Right lobe of liver (tissue), 6 donors: ENCODE measurements around the gene YWHAH. TPM values are rescaled to one million over a fixed set of nuclear protein-coding genes. Genes with fewer than 3 reads are reported as not detected.

Experiments used
- ATAC-seq, 4 donors: fragments of 200-7000 bp; cut with Tn5 transposase; one replicate each; pipeline ENCODE4 v1.9.1; 2020; ENCODE audit warnings: mild to moderate bottlenecking in 4 of 4, moderate library complexity in 4 of 4
- DNase-seq, 3 donors: peaks; one replicate each; pipeline ENCODE4 v3.0.0-alpha.2; 2020
- H3K27ac ChIP-seq, 3 donors: fragments of 200-600 bp; one replicate each; pipeline ENCODE4 v1.8.0; 2022
- H3K27me3 ChIP-seq, 2 donors: fragments of 200-600 bp; one replicate each; pipeline ENCODE4 v1.8.0; 2022
- H3K36me3 ChIP-seq, 4 donors: fragments of 200-600 bp; sonication (generic) in 1 of 4; one replicate each; pipeline versions ENCODE4 v1.5.1 to v1.8.0; 2017 to 2022; ENCODE audit warnings: control low read depth in 1 of 4
- H3K4me1 ChIP-seq, 4 donors: fragments of 200-600 bp; sonication (generic) in 1 of 4; one replicate each; pipeline versions ENCODE4 v1.5.1 to v1.8.0; 2017 to 2022; ENCODE audit warnings: control low read depth in 1 of 4
- H3K4me3 ChIP-seq, 3 donors: fragments of 200-600 bp; one replicate each; pipeline ENCODE4 v1.8.0; 2022
- H3K9me3 ChIP-seq, 4 donors: fragments of 200-600 bp; sonication (generic) in 1 of 4; one replicate each; pipeline versions ENCODE4 v1.5.1 to v1.8.0; 2017 to 2022; ENCODE audit warnings: control low read depth in 1 of 4
- CTCF ChIP-seq, 4 donors: fragments of 200-600 bp in 3 of 4; fragments of 450-650 bp in 1 of 4; IDR thresholded peaks; one replicate each; pipeline versions ENCODE4 v1.5.1 to v1.8.0; 2016 to 2022; ENCODE audit warnings: antibody characterized with exemption in 4 of 4, mild to moderate bottlenecking in 2 of 4
- POLR2A ChIP-seq: fragments of 450-650 bp; IDR thresholded peaks from one replicate; pipeline ENCODE4 v1.6.1; 2017; ENCODE audit warnings: antibody characterized with exemption, mild to moderate bottlenecking
- WGBS: methylation state at CpG from one replicate; pipeline ENCODE4 v1.1.6; 2018; ENCODE audit warnings: low coverage, low lambda C conversion rate; ENCODE audit not compliant: insufficient coverage; ENCODE audit errors: missing lambda C conversion rate; 5-methylcytosine and 5-hydroxymethylcytosine counted together
- intact Hi-C, 2 donors: fragments of 100-400 bp; cut with DNase I; formaldehyde crosslinking; loops; one replicate each; pipeline versions ENCODE4 v1.11.2 to v1.14.1; 2022
- small RNA-seq, 2 experiments: library from RNA; depleted of rRNA; stranded (forward); fragments of <200 nt; gene quantifications; one replicate each; pipeline ENCODE3, GENCODE V24; 2016
- total RNA-seq, 6 experiments: library from RNA; depleted of rRNA in 2 of 6; stranded (reverse); fragments of >200 nt in 2 of 6; fragmentation: NEBNext Ultra II Directional in 3 of 6; extraction: Animal tissue kit (Norgen Biotek cat#: 25700) in 3 of 6; gene quantifications; one replicate each; pipeline versions ENCODE4 v1.1.0 to v1.2.4, GENCODE V29; 2016 to 2023
- donor health status: DM: no; HTN: yes; CAD: no.
- donor health status: DM: no; HTN: no; CAD: no.
- donor health status: DM: no; HTN: no; CAD: no.
- donor health status: DM: no; HTN: yes; CAD: no.
- donor health status: DM: no; HTN: yes; CAD: no.

The YWHAH gene
- total RNA-seq, 6 experiments from 2014 or later: 35.8 to 97.5 (median 59.1) TPM

GRCh38 chr22:31995046-31995445 lies 50.7 kb downstream of the YWHAH start:
- ATAC-seq: no peak
- WGBS: 62% methylated on average over 3 of the region's 3 CpGs
- no peak for DNase-seq
- intact Hi-C loops: no loop called here
- H3K4me1 ChIP-seq: no peaks in the 10 kb centered on the region
- no peaks in the 10 kb centered on the region for H3K27me3 ChIP-seq
- no peaks in the 10 kb centered on the region for H3K36me3 ChIP-seq
- TF ChIP-seq CTCF (IDR thresholded peaks at IDR 0.05) (no peak), POLR2A (no peak)
- H3K9me3 ChIP-seq: no peaks in the 10 kb centered on the region
- H3K27ac ChIP-seq: no peak overlapping the region
- H3K4me3 ChIP-seq: no peak overlapping the region

DNA sequence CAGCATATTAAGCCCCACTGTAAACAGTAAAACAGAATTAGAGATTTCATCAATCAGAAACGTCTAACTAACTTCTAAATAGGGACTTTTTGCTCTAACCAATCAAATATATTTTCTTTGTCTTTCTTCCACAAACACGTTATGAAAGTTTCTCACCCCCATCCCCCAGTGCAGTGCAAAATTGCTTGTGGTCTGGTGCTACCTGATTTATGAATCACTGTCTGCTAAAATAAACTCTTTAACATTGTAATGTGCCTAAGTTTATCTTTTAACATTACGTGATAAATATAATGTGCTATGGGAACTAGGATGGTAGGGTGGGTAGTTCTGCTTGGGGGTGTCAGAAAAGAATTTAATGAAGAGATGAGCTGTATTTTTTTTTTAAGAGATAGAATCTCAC lies 51.5 kb downstream of the YWHAH start:
- intact Hi-C loops: no loop called here
- TF ChIP-seq CTCF (IDR thresholded peaks at IDR 0.05) (no peak), POLR2A (no peak)
- Histone ChIP-seq H3K9me3 (no peaks in the 10 kb centered on the region), H3K4me1 (no peaks in the 10 kb centered on the region), H3K36me3 (no peaks in the 10 kb centered on the region), H3K27me3 (no peaks in the 10 kb centered on the region), H3K27ac (no peak overlapping the region), H3K4me3 (no peak overlapping the region)
- ATAC-seq (no peak), DNase-seq (no peak)
- WGBS: 43% methylated on average over 3 of the region's 3 CpGs

GRCh38 chr22:31998784-31999385 lies 54.5 kb downstream of the YWHAH start:
- whole genome bisulfite sequencing: 67% methylated on average over 3 of the region's 3 CpGs
- ATAC-seq (no peak), DNase-seq (no peak)
- Histone ChIP-seq H3K36me3 (no peaks in the 10 kb centered on the region), H3K9me3 (no peaks in the 10 kb centered on the region), H3K27ac (no peak overlapping the region), H3K4me1 (no peaks in the 10 kb centered on the region), H3K4me3 (no peak overlapping the region), H3K27me3 (no peaks in the 10 kb centered on the region)
- intact Hi-C loops: no loop called here
- TF ChIP-seq CTCF (IDR thresholded peaks at IDR 0.05): no peak

- H3K4me1 ChIP-seq: no peaks in the 10 kb centered on the region
- ATAC-seq (no peak), DNase-seq (no peak)
- no peaks in the 10 kb centered on the region for H3K36me3 ChIP-seq
- intact Hi-C loops: no loop called here
- no peak for TF ChIP-seq POLR2A
- 55% methylated on average over 1 of the region's 1 CpG for WGBS
- H3K9me3 ChIP-seq: no peaks in the 10 kb centered on the region
- no peaks in the 10 kb centered on the region for H3K27me3 ChIP-seq
- no peak overlapping the region for H3K4me3 ChIP-seq
- no peak overlapping the region for H3K27ac ChIP-seq
Observed at GRCh38 chr22:32000181-32000580, 55.8 kb downstream of the YWHAH start.

GRCh38 chr22:32005453-32005852 lies 61.1 kb downstream of the YWHAH start:
- Histone ChIP-seq H3K27ac (no peak overlapping the region), H3K4me1 (no peaks in the 10 kb centered on the region), H3K9me3 (no peaks in the 10 kb centered on the region), H3K4me3 (no peak overlapping the region), H3K36me3 (no peaks in the 10 kb centered on the region), H3K27me3 (no peaks in the 10 kb centered on the region)
- no peak for ATAC-seq
- intact Hi-C loops: no loop called here
- TF ChIP-seq POLR2A (no peak), CTCF (IDR thresholded peaks at IDR 0.05) (no peak)
- no CpG with 5 or more reads among the region's 1 CpG for WGBS
- no peak for DNase-seq

Small RNA genes lying within 50 kb of the gene (small RNA-seq; reads per million reads assigned to genes)
- gene RN7SL305P: 0 to 0.29 reads per million in 2 experiments

Other genes with a start within 250 kb of the YWHAH start
- 10 to 100 TPM; 11.2 to 22.8 (median 17.0) TPM for gene PRR14L, start 194.4 kb upstream of the YWHAH start, total RNA-seq
- 10 to 100 TPM in 5 of 6 experiments, 1 to 10 TPM in 1; 9.1 to 22.9 (median 14.6) TPM for gene DEPDC5, start 190.5 kb upstream of the YWHAH start, total RNA-seq
- 1 to 10 TPM in 3 of 6 experiments, under 1 TPM in 3; 0.31 to 1.7 (median 0.85) TPM for gene SLC5A1, start 98.7 kb downstream of the YWHAH start, total RNA-seq
- gene C22orf42, start 214.8 kb downstream of the YWHAH start, total RNA-seq: not detected